Small intestine (tissue), 7 donors: ENCODE data around the gene SPACDR. TPM values are rescaled to one million over a fixed set of nuclear protein-coding genes. Genes with fewer than 3 reads are reported as not detected.

ENCODE experiments used
- DNase-seq, 2 donors: peaks; one replicate each; pipeline versions ENCODE4 v3.0.0 to v3.0.0-alpha.2; 2013
- FAIRE-seq: peaks from 2 replicates; lab custom pipeline; 2012; peaks lifted over from hg19 to GRCh38; lab: Jason Lieb, UNC
- H3K27ac ChIP-seq, 3 donors: one replicate each; pipeline ENCODE4 v1.5.1; 2013; ENCODE audit warnings: low read length in 2 of 3, mild to moderate bottlenecking in 2 of 3, control low read depth in 1 of 3, inconsistent platforms in 1 of 3, low read depth in 1 of 3, moderate library complexity in 1 of 3
- H3K27me3 ChIP-seq, 3 donors: one replicate each; pipeline ENCODE4 v1.6.1; 2013; ENCODE audit warnings: low read length in 3 of 3, inconsistent platforms in 1 of 3; ENCODE audit not compliant: control insufficient read depth in 3 of 3, insufficient read depth in 3 of 3
- H3K36me3 ChIP-seq, 3 donors: one replicate each; pipeline ENCODE4 v1.6.1; 2013; ENCODE audit warnings: low read length in 3 of 3, inconsistent platforms in 1 of 3, low read depth in 1 of 3, mild to moderate bottlenecking in 1 of 3, moderate library complexity in 1 of 3; ENCODE audit not compliant: control insufficient read depth in 3 of 3, insufficient read depth in 2 of 3
- H3K4me1 ChIP-seq, 3 donors: one replicate each; pipeline ENCODE4 v1.6.1; 2013; ENCODE audit warnings: low read length in 2 of 3, inconsistent platforms in 1 of 3, low read depth in 1 of 3, mild to moderate bottlenecking in 1 of 3, moderate library complexity in 1 of 3; ENCODE audit not compliant: control insufficient read depth in 3 of 3, insufficient read depth in 2 of 3
- H3K4me3 ChIP-seq, 3 donors: one replicate each; pipeline ENCODE4 v1.5.1; 2013; ENCODE audit warnings: low read length in 3 of 3, control low read depth in 1 of 3, inconsistent platforms in 1 of 3, low read depth in 1 of 3, mild to moderate bottlenecking in 1 of 3, moderate library complexity in 1 of 3
- H3K9me3 ChIP-seq, 2 donors: one replicate each; pipeline ENCODE4 v1.6.1; 2013; ENCODE audit warnings: low read depth in 1 of 2, low read length in 1 of 2; ENCODE audit not compliant: control insufficient read depth in 2 of 2, insufficient read depth in 1 of 2
- WGBS, 3 donors: extraction: QIAGEN DNeasy Blood & Tissue Kit; methylation state at CpG; one replicate each; pipeline ENCODE4 v1.1.7; 2013; 5-methylcytosine and 5-hydroxymethylcytosine counted together
- polyA plus RNA-seq, 4 donors: library from polyadenylated mRNA; stranded (reverse) in 3 of 4; unstranded in 1 of 4; fragments of 200-250 nt in 3 of 4; fragments of 120-200 nt in 1 of 4; gene quantifications; one replicate each; pipeline versions ENCODE4 v1.2.1 to v1.2.3, GENCODE V29; 2013
- donor health status: healthy with polysubstance abuse.
- donor health status: control.
- donor health status: control.
- donor health status: Bipolar disorder and iron deficiency.
- donor health status: healthy.

Gene SPACDR
- polyA plus RNA-seq, 4 donors = 0.43 to 1.2 (median 0.89) TPM; not detected in 1

- Histone ChIP-seq H3K27ac (no peak overlapping the region), H3K4me3 (no peak overlapping the region), H3K9me3 (peaks cover 0 to 5% of the 10 kb centered on the region in 2 donors), H3K4me1 (peaks cover 0 to 16% (median 2%) of the 10 kb centered on the region in 3 donors), H3K36me3 (peaks cover 0 to 10% (median 0%) of the 10 kb centered on the region in 3 donors), H3K27me3 (no peaks in the 10 kb centered on the region)
- DNase-seq = no peak
- no peak for FAIRE-seq
Measured at GRCh38 chr7:100426516-100426915, 37.5 kb downstream of the SPACDR start.

GRCh38 chr7:100425347-100425746 is 38.7 kb downstream of the SPACDR start:
- FAIRE-seq = no peak
- Histone ChIP-seq H3K27me3 (no peaks in the 10 kb centered on the region), H3K4me1 (peaks cover 0 to 5% (median 0%) of the 10 kb centered on the region in 3 donors), H3K4me3 (no peak overlapping the region), H3K9me3 (peaks cover 0 to 5% of the 10 kb centered on the region in 2 donors), H3K36me3 (no peaks in the 10 kb centered on the region), H3K27ac (no peak overlapping the region)
- 42 to 86% (median 80%) methylated on average over 1 of the region's 1 CpG for WGBS, 3 donors
- no peak for DNase-seq

GRCh38 chr7:100423315-100423714 is 40.7 kb downstream of the SPACDR start:
- Histone ChIP-seq H3K9me3 (peaks cover 0 to 5% of the 10 kb centered on the region in 2 donors), H3K4me1 (peaks cover 0 to 5% (median 0%) of the 10 kb centered on the region in 3 donors), H3K36me3 (no peaks in the 10 kb centered on the region), H3K4me3 (no peak overlapping the region), H3K27me3 (no peaks in the 10 kb centered on the region), H3K27ac (no peak overlapping the region)
- FAIRE-seq (no peak), DNase-seq (no peak)
- 76 to 96% (median 82%) methylated on average over 6 of the region's 6 CpGs for WGBS, 3 donors

- no peak for DNase-seq
- 78 to 85% (median 82%) methylated on average over 1 of the region's 1 CpG for WGBS, 3 donors
- Histone ChIP-seq H3K4me1 (no peaks in the 10 kb centered on the region), H3K4me3 (no peak overlapping the region), H3K27ac (no peak overlapping the region), H3K36me3 (no peaks in the 10 kb centered on the region), H3K27me3 (no peaks in the 10 kb centered on the region), H3K9me3 (no peaks in the 10 kb centered on the region)
- FAIRE-seq = no peak
Measured at GRCh38 chr7:100419660-100420226, 44.3 kb downstream of the SPACDR start.

GRCh38 chr7:100418930-100419659 is 45.0 kb downstream of the SPACDR start:
- no peaks in the 10 kb centered on the region for H3K4me1 ChIP-seq
- no peak for FAIRE-seq
- H3K27ac ChIP-seq = no peak overlapping the region
- 84 to 90% (median 88%) methylated on average over 1 of the region's 1 CpG for WGBS, 3 donors
- H3K36me3 ChIP-seq = no peaks in the 10 kb centered on the region
- H3K9me3 ChIP-seq = no peaks in the 10 kb centered on the region
- H3K27me3 ChIP-seq = no peaks in the 10 kb centered on the region
- no peak for DNase-seq
- H3K4me3 ChIP-seq = no peak overlapping the region

GRCh38 chr7:100415448-100415847 is 48.6 kb downstream of the SPACDR start:
- Histone ChIP-seq H3K9me3 (no peaks in the 10 kb centered on the region), H3K36me3 (no peaks in the 10 kb centered on the region), H3K4me3 (no peak overlapping the region), H3K4me1 (no peaks in the 10 kb centered on the region), H3K27me3 (no peaks in the 10 kb centered on the region), H3K27ac (no peak overlapping the region)
- FAIRE-seq (no peak), DNase-seq (no peak)
- WGBS, 3 donors = 68 to 81% (median 78%) methylated on average over 5 of the region's 5 CpGs

- Histone ChIP-seq H3K27ac (peak overlapping the region in 1 of 3 donors; percentile 27), H3K4me3 (no peak overlapping the region), H3K27me3 (no peaks in the 10 kb centered on the region), H3K36me3 (no peaks in the 10 kb centered on the region), H3K9me3 (no peaks in the 10 kb centered on the region), H3K4me1 (no peaks in the 10 kb centered on the region)
- no peak for DNase-seq
- 55 to 70% (median 65%) methylated on average over 1 of the region's 1 CpG for WGBS, 3 donors
- no peak for FAIRE-seq
Measured at GRCh38 chr7:100413889-100414288, 50.2 kb downstream of the SPACDR start.

GRCh38 chr7:100413346-100413745 is 50.7 kb downstream of the SPACDR start:
- no peak for FAIRE-seq
- Histone ChIP-seq H3K27me3 (peaks cover 0 to under 1% (median 0%) of the 10 kb centered on the region in 3 donors), H3K4me1 (no peaks in the 10 kb centered on the region), H3K9me3 (no peaks in the 10 kb centered on the region), H3K36me3 (no peaks in the 10 kb centered on the region), H3K4me3 (no peak overlapping the region), H3K27ac (no peak overlapping the region)
- DNase-seq = no peak
